ENCODE data around the gene KCNC3.

The KCNC3 gene

DNA sequence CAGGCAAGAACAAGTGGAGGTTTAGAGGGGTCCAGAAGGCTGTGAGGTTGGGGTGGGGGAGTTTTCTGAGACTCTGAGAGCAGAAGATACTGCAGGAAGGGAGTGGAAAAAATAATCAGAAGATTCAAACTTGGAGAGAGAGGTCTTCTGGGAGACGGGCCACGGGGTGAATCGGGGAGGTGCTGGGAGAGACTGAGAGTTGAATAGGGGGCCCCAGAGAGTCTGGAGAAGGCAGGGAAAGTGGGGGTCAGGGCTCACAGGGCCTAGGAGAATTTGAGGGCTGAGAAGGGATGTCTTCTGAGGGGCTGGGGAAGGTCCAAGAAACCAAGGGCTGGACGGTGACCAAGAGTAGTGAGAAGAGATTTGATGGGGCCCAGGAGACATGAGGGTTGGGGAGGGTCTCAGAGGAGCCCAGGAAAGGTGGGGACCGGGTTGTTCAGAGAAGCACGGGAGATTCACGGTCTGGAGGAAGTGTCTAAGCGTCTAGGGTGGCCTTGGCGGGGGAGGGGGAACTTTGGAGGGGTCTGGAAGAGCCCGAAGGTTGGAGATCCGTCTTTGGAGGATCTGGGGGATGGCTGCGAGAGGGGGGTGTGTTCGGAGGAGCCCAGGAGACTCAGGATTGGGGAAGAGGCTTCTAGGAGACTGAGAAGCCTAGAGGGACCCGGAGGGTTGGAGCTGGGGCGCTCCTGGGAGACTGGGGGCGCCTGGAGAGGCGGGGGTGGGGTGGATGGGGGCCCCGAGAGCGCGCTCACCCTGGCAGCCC lies 1.5 kb downstream of the KCNC3 start:
- no peak for DNase-seq (ENCODE audit: low read depth)

DNA sequence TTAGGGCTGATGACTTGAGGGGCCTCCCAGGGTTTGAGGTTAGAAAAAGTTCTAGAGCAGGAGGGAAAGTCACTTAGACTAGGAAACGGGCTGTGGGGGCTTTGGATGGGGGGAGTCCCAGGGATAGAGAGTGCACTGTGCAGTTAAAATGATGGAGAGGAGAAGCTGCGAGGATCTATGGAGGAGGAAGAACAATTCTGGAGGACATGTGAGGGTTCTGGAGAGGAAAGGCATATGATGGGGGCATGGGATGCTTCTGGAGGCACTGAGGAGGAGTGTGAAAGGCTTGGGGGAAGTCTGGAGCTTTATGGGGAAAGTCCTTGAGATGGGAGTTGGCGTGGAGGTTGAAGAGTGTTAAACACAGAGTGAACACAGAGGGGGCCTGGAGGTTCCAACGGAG lies 2.2 kb downstream of the KCNC3 start:
- DNase-seq (ENCODE audit: low read depth): no peak

DNA sequence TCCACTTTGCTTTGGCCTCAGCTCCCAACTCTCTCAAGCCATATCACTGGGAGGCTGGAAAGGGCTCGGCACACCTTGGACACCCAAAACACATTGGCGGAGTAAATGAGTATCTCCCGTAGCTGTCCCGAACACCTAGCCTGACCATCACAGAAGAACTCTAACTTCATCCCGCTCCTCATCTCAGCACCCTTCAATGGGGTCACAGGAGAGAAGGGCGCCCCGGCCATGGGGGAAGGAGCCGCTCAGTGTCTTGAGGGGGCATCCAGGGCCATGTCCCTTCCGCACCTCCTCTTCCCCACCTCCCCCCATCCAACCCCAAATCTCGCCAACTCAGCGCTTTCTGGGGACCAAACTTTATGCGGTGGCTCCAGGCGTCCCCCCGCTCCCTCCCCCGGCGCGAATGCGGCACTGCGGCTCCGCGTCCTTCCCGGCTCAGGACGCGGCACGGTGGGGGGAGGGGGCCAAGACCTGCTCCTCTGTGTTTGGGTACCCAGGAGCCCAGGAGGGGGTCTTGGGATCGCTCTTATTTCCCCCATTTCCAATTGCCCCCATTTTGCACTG lies 3.0 kb downstream of the KCNC3 start:
- DNase-seq (ENCODE audit: low read depth): no peak

- no peak for DNase-seq (ENCODE audit: low read depth)
Measured at GRCh38 chr19:50325310-50326100, 3.7 kb downstream of the KCNC3 start.

DNA sequence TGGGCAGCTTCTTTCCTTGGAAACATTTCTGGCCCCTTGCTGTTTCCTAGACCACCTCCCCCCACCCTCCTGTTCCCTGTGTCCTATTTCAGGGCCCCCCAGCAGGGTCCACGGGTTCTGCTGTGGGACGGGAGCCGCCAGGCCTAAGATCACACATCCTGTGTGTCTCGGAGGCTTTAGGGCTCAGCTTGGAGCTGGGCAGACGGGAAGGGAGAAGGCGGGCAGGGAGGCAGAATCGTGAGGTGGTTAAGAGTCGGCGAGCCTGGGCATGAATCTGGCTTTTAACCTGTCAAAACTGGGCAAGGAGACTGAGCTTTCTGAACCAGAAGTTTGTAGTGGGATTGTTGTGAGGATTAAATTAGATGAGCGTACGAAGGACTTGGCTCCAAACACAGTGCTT lies 4.8 kb downstream of the KCNC3 start:
- DNase-seq (ENCODE audit: low read depth): no peak

- DNase-seq (ENCODE audit: low read depth): no peak
Measured at GRCh38 chr19:50323782-50324133, 5.4 kb downstream of the KCNC3 start.

GRCh38 chr19:50322931-50323781 lies 6.0 kb downstream of the KCNC3 start:
- no peak for DNase-seq (ENCODE audit: low read depth)

GRCh38 chr19:50322234-50322633 lies 6.9 kb downstream of the KCNC3 start:
- no peak for DNase-seq (ENCODE audit: low read depth)

- no peak for DNase-seq (ENCODE audit: low read depth)
Measured at GRCh38 chr19:50321831-50322230, 7.3 kb downstream of the KCNC3 start.

DNA sequence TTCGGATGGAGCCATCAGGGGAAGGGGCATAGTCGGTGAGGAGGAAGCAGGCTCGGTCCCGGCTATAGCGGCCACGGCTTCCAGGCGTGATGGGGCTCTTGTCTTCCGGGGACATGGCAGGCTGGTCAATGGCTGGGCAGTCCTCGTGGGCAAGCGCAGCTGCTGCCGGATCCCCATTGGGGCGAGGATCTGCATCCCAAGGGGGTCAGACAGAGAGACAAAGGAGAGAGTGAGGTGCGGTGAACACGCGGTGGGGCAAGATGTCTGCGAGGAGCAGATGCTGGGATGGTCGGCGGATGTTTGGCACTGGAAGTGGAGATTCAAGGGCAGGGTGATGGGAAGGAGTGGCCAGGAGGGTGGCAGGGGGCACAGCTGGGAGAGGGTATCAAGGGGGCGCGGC lies 8.6 kb downstream of the KCNC3 start:
- DNase-seq (ENCODE audit: low read depth): no peak

DNA sequence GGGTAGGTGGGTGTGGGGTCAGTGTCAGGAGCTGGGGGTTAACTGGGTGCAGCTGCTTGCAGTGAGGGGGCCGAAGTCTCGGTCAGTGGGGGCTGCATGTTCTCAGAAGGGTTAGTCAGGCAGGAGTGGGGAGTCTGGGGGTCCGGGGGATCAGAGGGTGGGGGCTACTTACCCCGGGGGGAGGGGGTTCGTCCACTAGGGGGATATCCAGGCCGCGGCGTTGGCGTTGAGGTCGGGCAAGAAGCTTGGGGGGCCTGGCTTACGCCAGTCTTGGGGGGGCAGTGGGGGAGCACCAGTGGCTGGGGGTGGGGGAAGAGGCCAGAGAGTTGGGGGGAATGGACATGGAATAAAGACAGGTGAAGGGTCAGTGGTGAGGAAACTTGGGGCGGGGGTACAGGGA lies 9.1 kb downstream of the KCNC3 start:
- no peak for DNase-seq (ENCODE audit: low read depth)

GRCh38 chr19:50319156-50319555 lies 10.0 kb downstream of the KCNC3 start:
- DNase-seq (ENCODE audit: low read depth): no peak

- DNase-seq (ENCODE audit: low read depth): no peak
Measured at GRCh38 chr19:50318438-50318837, 10.7 kb downstream of the KCNC3 start.

- DNase-seq (ENCODE audit: low read depth): no peak
Measured at GRCh38 chr19:50317115-50317514, 12.1 kb downstream of the KCNC3 start.

DNA sequence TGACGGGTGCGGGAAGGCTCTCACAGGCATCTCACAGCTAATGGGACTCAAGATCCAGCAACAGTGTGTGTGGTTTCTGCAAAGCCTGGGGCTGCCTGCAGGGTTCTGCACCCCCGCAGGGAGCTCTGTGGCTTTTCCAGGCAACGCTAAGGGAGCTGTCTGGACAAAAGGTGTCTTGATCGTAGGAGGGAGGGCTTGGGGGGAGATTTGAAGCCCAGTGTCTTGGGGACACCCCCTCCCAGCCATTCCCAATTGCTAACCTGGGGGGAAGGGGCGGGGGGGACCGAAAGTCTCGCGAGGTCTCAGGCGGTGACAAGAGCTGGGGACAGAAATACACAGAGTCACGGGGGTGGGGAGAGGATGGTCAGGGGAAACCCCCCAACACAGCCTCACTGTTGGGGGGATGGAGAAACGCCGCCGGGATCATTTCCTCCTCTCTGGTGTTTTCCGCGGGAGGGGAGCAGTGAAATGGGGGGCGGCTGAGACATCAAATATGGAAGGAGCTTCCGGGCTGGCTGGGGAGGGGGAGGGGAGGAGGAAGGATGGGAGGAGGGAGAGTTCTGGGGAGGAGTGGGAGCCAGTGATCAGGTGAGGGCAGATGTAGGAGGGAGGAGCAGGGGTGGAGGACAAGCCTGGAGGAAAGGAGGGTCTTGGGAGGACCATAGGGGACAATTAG lies 13.3 kb downstream of the KCNC3 start:
- DNase-seq (ENCODE audit: low read depth): no peak

GRCh38 chr19:50314724-50315708 lies 14.2 kb downstream of the KCNC3 start:
- DNase-seq (ENCODE audit: low read depth): no peak

DNA sequence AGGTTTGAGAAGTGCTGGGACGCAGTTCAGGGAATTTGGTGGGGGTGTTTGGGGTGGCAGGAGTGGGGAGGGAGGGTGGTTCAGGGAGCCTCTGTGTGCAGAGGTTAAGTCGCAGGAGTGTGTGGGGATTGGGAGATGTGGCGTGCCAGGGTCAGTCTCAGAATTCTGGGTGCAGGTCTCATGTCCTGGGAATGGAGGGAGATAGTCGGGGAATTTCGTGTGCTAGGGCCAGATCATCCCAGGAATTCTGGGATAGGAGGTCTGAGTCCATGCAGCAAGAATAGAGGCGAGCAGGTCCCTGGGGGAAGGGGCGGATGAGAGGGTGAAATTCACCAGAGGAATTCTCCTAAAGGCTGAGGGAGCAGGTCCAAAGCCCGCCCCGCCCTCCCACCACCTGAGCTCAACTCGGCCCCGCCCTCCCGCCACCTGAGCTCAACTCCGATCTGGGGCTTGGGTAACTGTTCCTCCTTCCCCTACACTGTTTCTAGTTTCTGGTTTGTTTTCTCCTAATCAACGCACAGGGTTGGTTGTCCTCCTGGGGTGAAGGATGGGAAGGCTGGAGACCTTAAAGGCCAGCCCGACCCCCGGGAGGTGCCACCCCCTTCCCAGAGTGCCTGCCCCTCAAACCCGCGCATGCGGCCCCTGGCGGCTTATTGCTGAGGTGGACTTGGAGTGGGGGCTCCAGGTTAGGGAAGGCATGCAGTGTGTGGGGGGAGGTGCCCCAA lies 15.2 kb downstream of the KCNC3 start:
- no peak for DNase-seq (ENCODE audit: low read depth)

DNA sequence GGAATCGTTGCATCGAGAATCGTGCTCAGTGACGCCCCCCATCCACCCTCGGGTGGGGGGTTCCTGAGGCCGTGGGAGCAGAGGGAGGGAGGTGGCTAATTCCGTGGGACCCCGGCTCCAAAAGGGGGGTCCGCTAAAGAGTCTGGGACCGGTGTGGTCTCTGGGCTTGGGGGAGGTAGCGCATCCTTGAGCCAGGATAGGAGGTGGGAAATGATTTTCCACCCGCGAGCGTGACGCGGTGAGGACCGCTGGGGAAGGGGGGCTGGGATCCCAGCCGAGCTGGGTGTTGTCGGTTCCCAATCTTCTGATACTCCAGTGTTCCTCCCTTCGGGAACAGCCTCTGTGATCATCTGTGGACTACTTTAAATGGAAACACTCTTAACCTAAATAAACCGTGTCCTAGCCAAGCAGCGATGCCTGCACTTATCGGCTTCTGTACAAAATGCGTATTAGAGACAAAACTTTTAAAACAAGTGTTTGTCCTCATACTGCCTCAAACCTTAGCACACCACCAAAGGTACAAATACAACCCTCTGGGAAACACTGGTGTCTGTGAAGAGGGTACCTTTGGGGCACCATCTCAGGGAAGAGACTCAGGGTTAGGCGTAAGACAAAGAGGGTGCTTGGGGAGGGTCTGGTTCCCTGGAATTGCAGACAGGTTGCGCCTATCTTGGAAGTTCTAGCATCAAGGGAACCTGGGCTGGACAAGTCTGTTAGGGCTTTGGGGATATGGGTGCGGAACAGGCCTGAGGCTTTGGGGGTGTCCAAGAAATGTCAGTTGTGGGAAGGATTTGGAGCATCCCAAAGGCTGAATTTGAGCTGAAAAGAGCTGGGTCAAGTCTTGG lies 16.0 kb downstream of the KCNC3 start:
- DNase-seq (ENCODE audit: low read depth): no peak

All from HS-27A (cell line).